Ovary (tissue), 3 donors: Measurements from ENCODE around the gene GPC4.

Source experiments
- CTCF ChIP-seq, 3 donors: fragments of 450-650 bp in 2 of 3; fragments of 200-600 bp in 1 of 3; IDR thresholded peaks; one replicate each; pipeline versions ENCODE4 v1.5.1 to v1.8.0; 2016 to 2022; ENCODE audit warnings: antibody characterized with exemption in 3 of 3, mild to moderate bottlenecking in 1 of 3
- EP300 ChIP-seq: sonication (generic); formaldehyde crosslinking; IDR thresholded peaks from one replicate; pipeline ENCODE4 v1.6.1; 2017; ENCODE audit warnings: antibody characterized with exemption
- donor health status: DM: no; HTN: no; CAD: no.

DNA sequence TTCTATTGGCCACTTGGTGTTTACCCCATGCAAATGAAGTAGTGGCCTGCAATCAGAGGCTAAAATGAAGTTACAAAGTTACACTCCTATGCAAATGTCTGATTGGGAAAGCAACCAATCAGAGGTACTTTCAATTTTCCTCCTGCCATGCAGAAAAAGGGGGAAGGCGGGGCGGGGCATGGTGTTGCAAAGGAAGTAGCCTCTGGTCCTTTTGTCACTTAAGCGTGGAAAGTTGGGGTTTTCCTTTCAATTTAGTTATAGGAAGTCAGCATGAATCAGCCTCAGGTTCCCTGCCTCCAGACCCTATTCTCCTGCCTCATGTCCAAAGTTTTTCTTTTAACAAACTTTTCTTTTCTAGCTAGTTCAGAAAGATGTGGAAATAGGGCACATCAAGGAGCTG, 69.3 kb downstream of the GPC4 start:
- TF ChIP-seq EP300, result no peak
- TF ChIP-seq CTCF (IDR thresholded peaks at IDR 0.05), result no peak
